GM21447 (cell line): Measurements from ENCODE around the gene RILPL2.
"Not testable (repeated sequence)": the region's sequence is repeated elsewhere in the genome, so short reads cannot be mapped to it uniquely, and the experiment has no call there.

Experiments used
- ATAC-seq: cut with Tn5 transposase; IDR thresholded peaks from one replicate; pipeline ENCODE4 v1.9.1; 2021; ENCODE audit not compliant: unreplicated experiment

Gene RILPL2

DNA sequence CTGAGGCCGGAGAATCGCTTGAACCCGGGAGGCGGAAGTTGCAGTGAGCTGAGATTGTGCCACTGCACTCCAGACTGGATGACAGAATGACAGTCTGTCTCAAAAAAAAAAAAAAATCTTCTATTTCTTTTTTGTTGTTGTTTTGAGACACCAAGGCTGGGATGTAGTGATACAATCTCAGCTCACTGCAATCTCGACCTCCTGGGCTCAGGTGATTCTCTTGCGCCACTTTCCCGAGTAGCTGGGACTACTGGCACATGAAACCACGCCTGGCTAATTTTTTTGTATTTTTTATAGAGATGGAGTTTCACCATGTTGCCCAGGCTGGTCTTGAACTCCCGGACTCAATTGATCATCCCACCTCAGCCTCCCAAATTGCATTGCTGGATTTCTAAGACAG, 14.2 kb upstream of the RILPL2 start:
- ATAC-seq: no peak

DNA sequence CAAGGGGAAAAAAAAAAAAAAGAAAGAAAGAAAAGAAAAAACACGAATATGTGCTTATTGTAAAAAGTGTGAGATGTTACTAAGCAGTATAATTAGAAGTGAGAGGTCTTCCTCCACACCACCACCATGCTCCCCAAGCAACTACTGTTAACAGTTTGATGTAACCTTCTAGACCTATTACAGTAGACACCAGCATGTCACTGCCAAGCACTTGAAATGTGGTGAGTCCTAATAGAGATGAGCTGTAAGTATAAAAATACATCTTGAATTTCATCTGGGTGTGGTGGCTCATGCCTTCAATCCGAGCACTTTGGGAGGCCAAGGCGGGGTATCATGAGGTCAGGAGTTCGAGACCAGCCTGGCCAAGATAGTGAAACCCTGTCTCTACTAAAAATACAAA, 13.4 kb upstream of the RILPL2 start:
- no peak for ATAC-seq

DNA sequence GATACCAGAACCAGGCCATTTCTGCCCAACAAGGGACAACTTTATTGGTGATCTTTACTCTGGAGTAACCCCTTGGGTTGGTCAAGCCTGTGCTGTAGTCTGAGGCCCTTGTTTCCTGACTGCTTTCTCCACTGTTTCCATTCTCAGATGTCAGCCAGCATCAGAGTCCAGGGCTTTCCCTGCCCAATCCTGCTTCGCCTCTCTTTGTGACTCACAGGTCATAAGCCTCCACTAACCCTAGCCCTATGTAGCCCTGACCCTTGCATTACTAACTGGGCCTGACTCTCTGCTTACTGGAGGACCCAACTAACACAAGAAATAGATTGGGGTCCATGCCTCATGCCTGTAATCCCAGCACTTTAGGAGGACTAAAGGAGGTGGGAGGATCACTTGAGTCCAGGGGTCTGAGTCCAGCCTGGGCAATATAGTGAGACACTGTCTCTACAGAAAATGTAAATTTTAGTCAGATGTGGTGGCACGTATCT, 12.8 kb upstream of the RILPL2 start:
- no peak for ATAC-seq

DNA sequence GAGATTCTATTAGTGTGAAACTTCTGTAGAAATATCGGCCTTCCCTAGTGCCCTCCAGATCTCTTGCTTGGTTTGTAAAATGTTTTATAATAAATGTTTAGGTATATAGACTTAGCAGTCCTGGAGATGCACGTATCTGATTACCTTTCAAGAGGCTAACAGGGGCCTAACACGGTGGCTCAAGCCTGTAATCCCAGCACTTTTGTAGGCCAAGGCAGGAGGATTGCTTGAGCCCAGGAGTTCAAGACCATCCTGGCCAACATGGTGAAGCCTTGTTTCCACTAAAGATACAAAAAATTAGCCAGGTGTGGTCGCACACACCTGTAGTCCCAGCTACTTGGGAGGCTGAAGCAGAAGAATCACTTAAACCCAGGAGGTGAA, 9.8 kb upstream of the RILPL2 start:
- ATAC-seq: no peak

DNA sequence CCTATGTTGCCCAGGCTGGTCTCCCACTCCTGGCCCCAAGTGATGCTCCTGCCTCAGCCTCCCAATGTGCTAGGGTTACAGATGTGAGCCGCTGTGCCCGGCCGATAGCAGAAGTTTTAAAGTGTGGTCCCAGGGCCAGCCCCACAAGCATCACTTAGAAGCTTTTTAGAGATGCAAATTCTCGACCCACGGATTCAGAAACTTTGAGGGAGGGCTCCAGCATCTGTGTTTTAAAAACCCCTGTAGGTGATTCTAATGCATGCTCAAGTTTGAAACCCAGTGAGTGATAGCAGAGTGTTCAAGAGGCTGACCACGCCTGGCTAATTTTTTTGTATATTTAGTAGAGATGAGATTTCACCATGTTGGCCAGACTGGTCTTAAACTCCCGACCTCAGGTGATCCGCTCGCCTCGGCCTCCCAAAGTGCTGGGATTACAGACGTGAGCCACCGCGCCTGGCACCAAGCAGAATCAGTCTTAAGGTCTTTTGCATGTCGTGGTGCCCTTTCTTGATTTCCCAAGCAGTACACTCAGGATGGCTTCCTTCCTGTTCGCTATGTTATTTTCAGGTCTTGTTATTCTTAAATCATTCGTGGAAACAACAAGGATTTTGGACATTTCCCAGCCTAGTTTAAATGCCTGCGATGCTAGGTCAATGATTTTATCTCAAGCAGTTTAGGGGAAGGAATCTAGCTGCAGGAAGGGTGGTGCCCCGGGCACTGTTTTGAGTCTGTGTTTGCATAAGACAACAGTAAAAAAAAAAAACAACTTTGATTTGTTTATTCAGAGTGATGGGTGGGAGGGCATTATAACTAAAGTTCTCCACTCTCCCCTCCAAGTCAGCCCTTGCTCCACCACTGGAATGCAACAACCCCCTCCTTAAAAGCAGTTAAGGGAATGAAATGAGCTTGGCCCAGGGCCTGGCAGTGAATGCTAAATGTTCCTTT, 9.2 kb upstream of the RILPL2 start:
- no peak for ATAC-seq

DNA sequence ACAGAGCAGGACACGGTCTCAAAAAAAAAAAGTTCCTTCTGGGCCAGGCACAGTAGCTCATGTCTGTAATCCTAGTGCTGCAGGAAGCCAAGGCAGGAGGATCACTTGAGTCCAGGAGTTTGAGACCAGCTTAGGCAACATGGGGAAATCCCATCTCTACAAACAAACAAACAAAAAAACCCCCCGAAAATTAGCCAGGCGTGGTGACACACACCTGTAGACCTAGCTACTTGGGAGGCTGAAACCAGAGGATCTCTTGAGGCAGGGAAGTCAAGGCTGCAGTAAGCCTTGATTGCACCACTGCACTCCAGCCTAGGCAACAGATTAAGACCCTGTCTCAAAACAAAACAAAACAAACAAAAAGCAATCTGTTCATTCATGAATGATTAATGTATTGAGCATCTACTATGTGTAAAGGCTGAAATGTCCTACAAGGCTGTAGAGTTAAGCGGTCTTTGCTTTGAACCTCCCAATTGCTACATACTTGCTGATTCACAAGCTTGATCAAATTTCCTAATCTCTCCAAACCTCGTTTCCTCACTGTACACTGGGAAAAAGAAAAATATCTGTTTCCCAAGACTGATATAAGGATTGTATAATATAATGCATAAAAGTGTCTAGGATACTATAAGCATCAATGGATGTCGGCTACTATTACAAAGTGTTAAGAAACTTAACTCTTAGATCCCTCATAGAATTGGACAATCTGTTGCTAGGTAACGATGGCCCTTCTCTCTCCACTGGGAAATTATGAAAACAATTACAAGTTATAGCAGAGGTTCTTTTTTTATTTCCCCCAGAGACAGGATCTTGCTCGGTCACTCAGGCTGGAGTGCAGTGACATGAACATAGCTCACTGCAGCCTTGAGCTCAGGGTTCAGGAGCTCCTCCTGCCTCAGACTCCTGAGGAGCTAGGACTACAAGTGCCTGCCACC, 7.9 kb upstream of the RILPL2 start:
- ATAC-seq: no peak

DNA sequence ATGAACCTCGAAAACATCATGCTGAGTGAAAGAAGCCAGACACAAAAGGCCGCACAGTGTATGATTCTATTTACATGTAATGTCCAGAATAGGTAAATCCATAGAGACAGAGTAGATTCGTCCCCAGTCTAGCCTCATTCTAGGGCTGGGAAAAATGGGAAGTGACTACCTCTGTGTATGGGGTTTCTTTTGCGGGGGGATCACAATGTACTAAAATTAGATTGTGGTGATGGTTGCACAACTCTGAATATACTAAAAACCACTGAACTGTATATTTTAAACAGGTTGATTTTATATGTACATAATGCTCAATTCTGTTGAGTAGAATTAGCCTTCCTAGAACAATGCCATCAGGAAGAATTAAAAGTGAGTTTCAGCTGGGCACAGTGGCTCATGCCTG, 6.3 kb upstream of the RILPL2 start:
- ATAC-seq: no peak

DNA sequence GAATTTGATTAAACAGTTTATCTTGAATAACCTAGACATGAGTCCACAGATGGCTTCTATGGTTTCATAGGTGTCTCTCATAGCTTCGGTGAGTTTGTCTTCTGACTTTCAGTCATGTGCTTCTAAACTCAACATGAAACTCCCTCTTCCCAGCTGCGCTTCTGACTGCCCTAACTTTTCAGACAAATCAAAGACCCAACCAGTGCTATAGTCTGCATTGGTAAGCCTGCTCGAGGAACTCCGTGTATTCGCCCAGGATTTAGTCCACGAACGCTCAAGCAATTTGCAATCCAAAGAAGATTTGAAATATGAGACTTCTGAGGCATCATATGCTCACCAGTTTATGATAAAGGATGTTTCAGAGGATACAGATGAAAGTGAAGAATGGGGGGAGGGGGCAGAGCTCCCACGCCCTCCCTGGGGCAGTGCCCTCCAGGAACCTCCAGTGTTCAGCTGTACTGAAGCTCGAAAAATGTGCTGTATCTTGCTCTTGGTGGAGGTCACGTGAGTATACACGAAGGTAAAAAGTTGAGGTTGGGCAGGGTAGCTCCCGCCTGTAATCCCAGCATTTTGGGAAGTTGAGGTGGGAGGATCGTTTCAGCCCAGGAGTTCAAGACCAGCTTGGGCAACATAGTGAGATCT, 5.2 kb upstream of the RILPL2 start:
- ATAC-seq: peak; percentile 51

DNA sequence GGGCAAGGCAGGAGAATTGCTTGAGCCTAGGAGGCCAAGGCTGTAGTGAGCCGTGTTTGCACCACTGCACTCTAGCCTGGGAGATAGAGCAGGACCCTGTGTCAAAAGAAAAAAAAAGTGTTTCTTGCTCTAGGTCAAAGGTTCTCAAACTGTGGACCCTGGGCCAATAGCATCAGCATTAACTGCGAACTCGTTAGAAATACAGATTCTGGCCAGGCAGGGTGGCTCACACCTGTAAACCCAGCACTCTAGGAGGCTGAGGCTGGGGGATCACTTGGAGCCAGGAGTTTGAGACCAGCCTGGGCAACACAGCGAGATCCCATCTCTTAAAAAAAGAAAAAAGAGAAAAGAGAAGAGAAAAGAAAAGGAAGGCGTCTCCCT, 858 bp downstream of the RILPL2 start:
- ATAC-seq: no peak

DNA sequence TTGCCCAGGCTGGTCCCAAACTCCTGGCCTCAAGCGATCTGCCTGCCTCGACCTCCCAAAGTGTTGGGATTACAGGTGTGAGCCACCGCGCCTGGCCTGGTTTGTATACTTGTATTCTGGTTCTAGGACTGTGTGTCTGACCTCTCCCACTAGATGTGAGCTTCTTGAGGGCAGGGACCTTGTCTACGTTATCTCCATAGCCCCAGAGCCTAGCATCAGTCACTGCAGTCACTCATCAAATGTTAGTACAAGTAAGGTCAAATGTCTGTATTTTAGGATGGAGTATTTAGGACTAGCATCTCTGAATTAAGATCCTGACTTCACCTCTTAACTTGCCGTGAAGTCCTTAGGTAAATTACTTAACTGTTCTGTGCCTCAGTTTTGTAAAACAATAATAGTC, 2.9 kb downstream of the RILPL2 start:
- ATAC-seq: no peak

DNA sequence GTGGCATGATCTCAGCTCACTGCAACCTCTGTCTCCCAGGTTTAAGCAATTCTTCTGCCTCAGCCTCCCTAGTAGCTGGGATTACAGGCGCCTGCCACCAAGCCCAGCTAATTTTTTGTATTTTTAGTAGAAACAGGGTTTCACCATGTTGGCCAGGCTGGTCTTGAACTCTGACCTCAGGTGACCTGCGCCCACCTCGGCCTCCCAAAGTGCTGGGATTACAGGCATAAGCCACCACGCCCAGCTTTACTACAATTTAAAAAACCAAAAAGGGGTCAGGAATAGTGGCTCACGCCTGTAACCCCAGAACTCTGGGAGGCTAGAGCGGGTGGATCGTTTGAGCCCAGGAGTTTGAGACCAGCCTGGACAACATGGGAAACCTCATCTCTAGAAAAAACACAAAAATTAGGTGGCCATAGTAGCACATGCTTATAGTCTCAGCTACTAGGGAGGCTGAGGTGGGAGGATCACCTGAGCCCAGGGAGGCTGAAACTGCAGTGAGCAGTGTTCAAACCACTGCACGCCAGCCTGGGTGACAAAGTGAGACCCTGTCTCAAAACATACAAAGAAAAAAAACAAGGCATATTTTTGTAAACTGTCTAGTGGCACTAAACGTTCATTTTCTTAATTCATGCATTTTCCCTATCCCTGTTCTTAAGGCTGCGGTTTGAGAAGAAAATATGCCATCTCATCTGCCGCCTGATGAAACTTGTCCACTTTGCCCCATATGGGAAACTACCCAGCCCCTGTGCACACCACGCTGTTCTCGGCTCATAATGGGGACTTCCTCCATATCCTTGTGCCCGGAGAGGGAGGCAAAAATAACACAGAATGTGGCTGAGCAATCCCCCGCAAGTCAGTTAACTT, 4.3 kb downstream of the RILPL2 start:
- not testable (repeated sequence) for ATAC-seq

DNA sequence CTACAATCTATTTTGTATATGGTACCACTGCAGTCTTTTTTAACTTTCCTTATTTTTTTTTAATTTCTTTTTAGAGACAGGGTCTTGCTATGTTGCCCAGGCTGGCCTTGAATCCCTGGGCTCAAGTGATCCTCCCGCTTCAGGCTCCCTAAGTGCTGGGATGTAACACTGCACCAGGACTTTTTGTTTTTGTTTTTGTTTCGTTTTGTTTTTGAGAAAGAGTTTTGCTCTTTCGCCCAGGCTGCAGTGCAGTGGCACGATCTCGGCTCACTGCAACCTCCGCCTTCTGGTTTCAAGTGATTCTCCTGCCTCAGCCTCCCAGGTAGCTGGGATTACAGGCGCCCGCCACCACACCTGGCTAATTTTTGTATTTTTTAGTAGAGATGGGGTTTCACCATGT, 7.4 kb downstream of the RILPL2 start:
- ATAC-seq: not testable (repeated sequence)

DNA sequence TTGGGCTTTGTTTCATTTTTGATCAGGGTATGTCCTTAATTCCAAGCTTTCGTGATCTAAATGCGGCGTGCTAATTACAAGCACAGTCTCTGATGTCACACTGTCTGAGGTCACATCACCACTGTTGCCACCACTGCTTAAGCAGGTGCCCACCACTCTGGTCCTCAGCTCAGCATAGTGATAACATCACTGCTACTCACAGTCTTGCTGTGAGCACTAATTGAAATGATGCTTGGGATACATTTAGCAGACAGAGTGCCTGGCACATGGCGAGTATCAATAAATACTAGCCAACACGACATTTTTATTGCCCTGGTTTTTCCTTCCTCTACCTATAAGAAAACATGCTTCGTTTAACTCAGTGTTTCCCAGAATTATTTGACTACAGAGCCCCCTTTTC, 7.9 kb downstream of the RILPL2 start:
- no peak for ATAC-seq

DNA sequence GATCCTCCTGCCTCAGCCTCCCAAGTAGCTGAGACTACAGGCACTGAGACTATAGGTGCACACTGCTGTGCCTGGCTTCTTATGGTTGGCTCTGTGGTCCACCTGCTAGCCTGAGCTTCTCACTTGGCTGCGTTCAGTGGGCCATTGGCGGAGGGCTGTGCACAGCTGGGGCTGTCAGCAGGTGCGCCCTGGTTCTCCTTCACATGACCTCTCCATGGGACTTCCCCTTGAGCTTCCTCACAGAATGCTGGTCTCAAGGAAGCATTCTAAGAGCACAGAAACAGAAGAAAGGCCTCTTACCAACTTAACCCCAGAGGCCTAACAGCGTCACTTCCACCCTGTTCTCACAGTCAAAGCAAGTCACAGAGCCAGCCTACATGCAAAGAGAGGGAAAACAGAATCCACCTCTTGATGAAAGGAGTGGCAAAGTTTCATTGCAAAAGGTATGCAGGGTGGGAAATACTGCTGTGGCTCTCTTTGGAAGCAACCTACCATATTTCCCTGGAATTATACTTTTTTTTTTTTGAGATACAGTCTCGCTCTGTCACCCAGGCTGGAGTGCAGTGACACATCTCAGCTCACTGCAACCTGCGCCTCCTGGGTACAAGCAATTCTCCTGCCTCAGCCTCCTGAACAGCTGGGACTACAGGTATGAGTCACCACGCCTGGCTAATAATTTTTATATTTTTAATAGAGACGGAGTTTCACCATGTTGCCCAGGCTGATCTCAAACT, 9.3 kb downstream of the RILPL2 start:
- ATAC-seq: peak; percentile 88

DNA sequence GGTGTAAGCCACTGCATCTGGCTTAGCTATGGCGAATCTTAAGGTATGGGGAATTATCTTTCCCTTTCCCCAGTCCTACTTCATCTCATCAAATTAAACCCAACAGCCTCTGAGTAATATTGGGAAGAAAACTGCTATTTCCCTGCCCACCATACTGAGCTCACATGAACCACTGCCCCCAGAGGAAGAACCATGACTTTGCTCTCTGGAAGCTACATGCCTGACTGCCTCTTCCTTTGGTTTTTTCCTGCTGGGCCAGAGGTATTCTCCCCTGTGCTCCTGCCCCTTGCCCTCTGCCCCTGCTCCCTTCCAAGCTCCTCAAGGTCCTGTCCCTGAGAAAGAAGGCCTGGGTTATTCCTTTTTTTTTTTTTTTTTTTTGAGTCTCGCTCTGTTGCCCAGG, 15.2 kb downstream of the RILPL2 start:
- no peak for ATAC-seq

DNA sequence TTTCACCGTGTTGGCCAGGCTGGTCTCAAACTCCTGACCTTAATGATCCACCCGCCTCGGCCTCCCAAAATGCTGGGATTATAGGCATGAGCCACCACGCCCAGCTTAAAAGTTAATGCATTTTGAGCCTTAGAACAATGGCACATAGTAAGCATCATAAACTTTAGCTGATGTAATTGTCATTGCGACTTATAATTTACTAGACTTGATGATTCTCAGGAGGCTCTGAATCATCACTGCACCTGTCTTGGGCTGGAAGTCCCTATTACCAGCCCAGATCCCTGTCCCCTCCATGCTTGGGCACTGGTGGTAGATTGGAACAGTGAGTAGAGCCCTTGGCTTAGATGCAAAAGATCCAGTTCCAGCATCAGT, 26.5 kb downstream of the RILPL2 start:
- no peak for ATAC-seq

DNA sequence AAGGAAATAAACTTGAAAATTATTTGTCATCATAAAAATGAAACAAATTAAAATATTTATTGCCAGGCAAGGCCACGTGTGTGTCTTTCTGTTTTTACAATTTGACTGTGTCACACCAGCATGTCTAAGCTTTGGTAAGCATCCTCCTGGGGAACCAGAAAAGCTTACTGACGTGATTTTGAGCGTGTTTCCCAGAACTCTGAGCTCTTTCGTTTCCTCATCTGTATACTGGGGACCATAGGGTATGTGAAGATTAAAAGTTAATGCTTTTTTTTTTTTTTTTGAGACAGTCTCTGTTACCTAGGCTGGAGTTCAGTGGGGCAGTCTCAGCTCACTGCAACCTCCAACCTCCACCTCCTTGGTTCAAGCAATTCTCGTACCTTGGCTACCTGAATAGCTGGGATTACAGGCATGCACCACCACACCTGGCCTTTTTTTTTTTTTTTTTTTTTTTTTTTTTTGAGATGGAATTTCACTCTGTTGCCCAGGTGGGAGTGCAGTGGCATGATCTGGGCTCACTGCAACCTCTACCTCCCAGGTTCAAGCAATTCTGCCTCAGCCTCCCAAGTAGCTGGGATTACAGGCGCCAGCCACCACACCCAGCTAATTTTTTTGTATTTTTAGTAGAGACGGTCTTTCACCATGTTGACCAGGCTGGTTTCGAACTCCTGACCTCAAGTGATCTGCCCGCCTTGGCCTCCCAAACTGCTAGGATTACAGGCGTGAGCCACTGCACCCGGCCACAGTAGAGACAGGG, 27.0 kb downstream of the RILPL2 start:
- ATAC-seq: not testable (repeated sequence)

DNA sequence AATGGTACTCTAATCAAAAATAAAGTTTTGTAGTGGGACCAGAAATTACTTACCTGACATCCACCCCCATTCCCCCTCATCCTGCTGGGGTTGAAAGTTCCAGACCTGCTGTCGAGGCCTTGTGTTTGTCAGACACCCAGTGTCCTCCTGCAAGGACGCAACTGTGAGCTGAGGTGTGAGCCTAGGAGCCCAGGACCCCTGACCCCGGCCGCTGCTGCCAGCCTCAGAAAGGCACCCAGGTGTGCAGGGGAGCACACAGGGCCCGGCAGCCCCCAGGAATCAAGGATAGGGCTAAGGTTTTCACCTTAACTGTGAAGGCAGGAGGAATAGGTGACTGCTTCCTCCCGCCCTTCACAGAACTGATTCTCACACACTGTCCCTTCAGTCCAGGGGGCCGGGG, 27.9 kb downstream of the RILPL2 start:
- ATAC-seq: not testable (repeated sequence)

DNA sequence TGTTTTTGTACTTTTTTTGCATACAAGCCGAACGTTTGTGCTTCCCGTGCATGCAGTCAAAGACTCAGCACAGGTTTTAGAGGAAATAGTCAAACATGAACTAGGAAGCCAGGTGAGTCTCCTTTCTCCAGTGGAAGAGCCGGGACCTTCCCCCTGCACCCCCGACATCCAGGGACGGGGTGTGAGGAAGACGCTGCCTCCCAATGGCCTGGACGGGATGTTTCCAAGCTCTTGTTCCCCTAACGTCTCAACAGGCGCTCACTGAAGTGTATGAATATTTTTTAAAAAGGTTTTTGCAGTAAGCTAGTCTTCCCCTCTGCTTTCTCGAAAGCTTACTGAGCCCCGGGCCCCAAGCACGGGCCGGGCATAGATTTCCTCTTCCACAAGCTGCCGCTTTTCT, 28.6 kb downstream of the RILPL2 start:
- not testable (repeated sequence) for ATAC-seq
